ENCODE measurements around the gene B3GNT7. TPM values are rescaled to one million over a fixed set of nuclear protein-coding genes. Genes with fewer than 3 reads are reported as not detected.

The B3GNT7 gene
- polyA plus RNA-seq, 1 experiment: 0.15 TPM

DNA sequence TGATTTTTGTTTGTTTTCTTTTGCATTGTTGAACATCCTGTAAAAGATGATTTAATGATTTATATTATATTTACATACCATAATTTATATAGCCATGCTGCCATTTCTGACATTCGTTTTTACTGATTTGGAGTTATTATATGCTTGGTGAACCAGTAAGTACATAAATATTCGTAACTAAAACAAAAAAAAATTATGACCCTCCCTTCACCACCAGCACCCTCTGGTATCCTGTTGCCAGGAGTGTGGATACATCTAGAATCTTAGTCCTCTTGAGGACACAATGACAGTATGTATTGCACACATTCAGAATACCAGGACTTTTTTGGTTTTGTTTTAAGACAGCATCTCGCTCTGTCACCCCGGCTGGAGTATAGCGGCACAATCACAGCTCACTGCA is 43.9 kb upstream of the B3GNT7 start:
- TF ChIP-seq, protein P1, sequence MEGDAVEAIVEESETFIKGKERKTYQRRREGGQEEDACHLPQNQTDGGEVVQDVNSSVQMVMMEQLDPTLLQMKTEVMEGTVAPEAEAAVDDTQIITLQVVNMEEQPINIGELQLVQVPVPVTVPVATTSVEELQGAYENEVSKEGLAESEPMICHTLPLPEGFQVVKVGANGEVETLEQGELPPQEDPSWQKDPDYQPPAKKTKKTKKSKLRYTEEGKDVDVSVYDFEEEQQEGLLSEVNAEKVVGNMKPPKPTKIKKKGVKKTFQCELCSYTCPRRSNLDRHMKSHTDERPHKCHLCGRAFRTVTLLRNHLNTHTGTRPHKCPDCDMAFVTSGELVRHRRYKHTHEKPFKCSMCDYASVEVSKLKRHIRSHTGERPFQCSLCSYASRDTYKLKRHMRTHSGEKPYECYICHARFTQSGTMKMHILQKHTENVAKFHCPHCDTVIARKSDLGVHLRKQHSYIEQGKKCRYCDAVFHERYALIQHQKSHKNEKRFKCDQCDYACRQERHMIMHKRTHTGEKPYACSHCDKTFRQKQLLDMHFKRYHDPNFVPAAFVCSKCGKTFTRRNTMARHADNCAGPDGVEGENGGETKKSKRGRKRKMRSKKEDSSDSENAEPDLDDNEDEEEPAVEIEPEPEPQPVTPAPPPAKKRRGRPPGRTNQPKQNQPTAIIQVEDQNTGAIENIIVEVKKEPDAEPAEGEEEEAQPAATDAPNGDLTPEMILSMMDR (IDR thresholded peaks at IDR 0.05; ENCODE audit: insufficient read depth, low read depth, low read length): no peak
- Histone ChIP-seq H3K27me3 (ENCODE audit: control insufficient read depth, insufficient read depth, low read length) (no peaks in the 10 kb centered on the region), H3K4me3 (ENCODE audit: low read depth, low read length) (no peak overlapping the region), H3K36me3 (ENCODE audit: control insufficient read depth, insufficient read depth, low read length) (peaks cover 4% of the 10 kb centered on the region; the same call in 1 of the 2 replicates)
- ChIA-PET CTCF (no interaction called here), POLR2A (no interaction called here)
- no peak for DNase-seq (ENCODE audit: low read depth)

DNA sequence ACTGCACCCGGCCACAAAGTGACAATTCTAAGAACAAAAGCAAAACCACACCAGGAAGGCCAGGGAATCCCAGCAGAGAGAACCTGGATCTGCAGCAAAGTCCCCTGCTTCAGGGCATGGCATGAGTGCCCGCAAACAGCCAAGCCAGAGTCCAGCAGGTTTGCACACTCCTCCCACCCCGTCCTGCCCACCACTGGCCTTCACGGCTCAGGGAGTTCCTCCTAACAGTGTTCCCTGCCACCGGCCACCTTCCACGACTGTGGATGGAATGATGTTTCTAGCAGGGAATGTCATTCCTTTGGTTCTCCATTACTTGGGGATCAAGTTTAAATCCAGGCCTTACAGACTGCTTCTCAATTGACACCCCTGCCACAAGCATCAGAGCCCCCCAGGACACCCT is 42.0 kb upstream of the B3GNT7 start:
- Histone ChIP-seq H3K36me3 (ENCODE audit: control insufficient read depth, insufficient read depth, low read length) (no peaks in the 10 kb centered on the region), H3K4me3 (ENCODE audit: low read depth, low read length) (no peak overlapping the region), H3K27me3 (ENCODE audit: control insufficient read depth, insufficient read depth, low read length) (no peaks in the 10 kb centered on the region)
- DNase-seq (ENCODE audit: low read depth): no peak
- TF ChIP-seq, protein P1 (IDR thresholded peaks at IDR 0.05; ENCODE audit: insufficient read depth, low read depth, low read length): no peak
- POLR2A ChIA-PET: no interaction called here
- CTCF ChIA-PET: no interaction called here

DNA sequence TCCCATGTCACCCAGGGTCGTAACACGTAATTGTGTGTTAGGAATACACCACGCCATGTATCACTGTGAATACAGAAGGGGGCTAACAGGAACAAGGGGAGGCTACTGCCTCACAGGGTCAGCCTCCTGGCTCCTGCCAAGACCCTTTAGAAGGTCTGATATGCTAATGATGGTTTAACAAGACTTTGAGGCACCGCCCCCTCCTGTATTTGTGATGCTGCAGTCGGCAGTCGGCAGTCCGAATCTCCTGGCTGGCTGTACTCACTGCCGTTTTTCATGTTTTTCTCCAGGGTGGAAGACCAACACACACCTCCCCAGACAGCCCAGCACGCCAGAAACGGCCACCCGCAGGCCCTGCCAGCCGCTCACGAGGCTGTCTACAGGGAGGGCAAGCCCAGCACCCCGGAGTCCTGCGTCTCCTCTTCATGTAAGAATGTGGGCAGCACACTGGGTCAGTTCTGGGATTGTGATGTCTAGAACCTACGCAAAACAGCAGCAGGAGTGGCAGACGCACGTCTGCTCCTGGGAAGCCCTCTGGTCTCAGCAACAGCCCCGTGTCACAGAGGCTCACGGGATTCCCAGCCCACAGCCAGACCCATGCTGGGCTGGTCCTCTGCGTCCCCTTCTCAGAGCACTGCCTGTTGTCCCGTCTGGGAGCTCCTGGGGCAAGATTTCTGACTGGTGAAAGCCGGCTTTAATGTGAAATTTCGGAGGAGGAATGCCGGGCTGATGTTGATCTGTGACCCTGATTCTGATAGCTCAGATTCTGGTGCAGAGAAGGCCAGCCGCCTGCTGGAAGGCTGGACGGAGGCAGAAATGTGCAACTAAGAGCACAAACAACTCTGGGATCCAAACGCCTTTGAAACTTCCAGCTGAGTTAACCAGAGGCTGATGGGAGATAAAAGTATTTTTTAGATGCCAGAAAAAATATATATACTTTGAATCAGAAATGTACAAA is 39.7 kb upstream of the B3GNT7 start:
- ChIA-PET CTCF (interaction anchor here (1.0 to 1.4 kb wide), 2 partner anchors 50 to 56 kb away, joined by 3 to 5 read pairs; no protein-coding TSS in a partner anchor), POLR2A (no interaction called here)
- no peaks in the 10 kb centered on the region for H3K27me3 ChIP-seq (ENCODE audit: control insufficient read depth, insufficient read depth, low read length)
- peaks cover under 1% of the 10 kb centered on the region; the same call in 1 of the 2 replicates for H3K36me3 ChIP-seq (ENCODE audit: control insufficient read depth, insufficient read depth, low read length)
- no peak for DNase-seq (ENCODE audit: low read depth)
- H3K4me3 ChIP-seq (ENCODE audit: low read depth, low read length): no peak overlapping the region
- TF ChIP-seq, protein P1 (IDR thresholded peaks at IDR 0.05; ENCODE audit: insufficient read depth, low read depth, low read length): no peak

DNA sequence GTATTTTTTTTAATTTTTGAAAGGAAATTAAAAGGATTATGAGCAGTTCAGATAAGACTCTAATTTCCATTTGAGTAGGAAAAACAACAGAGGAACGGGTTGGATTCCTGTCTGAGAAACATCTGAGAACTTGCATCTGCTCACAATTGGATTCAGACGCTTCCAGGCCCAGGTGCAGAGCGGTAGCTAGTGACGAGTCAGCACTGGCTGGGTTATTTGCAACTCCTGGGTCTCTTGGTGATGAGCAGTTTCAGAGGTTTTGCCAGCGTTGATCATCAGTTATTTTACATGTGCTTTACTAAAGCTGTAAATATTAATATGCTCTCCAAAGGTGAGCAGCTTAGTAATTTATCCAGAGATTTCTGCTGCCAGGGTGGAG is 39.1 kb upstream of the B3GNT7 start:
- TF ChIP-seq, protein P1 (IDR thresholded peaks at IDR 0.05; ENCODE audit: insufficient read depth, low read depth, low read length): no peak
- peaks cover 5% of the 10 kb centered on the region for H3K36me3 ChIP-seq (ENCODE audit: control insufficient read depth, insufficient read depth, low read length)
- DNase-seq (ENCODE audit: low read depth): no peak
- H3K4me3 ChIP-seq (ENCODE audit: low read depth, low read length): no peak overlapping the region
- CTCF ChIA-PET: interaction anchor here (1.0 to 1.4 kb wide), 2 partner anchors 49 to 55 kb away, joined by 3 to 5 read pairs; no protein-coding TSS in a partner anchor
- POLR2A ChIA-PET: no interaction called here
- H3K27me3 ChIP-seq (ENCODE audit: control insufficient read depth, insufficient read depth, low read length): no peaks in the 10 kb centered on the region

DNA sequence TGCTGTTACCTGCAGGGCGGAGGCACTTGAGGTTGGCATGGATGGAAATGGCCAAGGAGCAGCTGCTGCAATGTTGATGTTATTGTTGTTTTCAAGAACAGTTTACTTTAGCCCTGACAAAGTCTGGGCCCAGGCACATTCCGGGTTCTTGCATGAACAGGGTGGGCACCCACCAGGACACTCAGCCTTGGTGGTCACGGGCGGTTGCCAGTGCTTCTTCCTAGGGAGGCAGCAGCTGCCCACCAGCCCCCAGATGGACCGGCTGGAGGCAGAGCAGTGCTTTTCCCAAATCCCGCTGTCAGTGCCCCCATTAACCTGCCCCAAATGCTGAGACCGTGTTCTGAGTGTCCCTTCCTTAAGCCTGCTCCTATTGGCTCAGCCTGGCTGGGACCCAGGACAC is 38.5 kb upstream of the B3GNT7 start:
- Histone ChIP-seq H3K27me3 (ENCODE audit: control insufficient read depth, insufficient read depth, low read length) (no peaks in the 10 kb centered on the region), H3K4me3 (ENCODE audit: low read depth, low read length) (no peak overlapping the region), H3K36me3 (ENCODE audit: control insufficient read depth, insufficient read depth, low read length) (peaks cover 10% of the 10 kb centered on the region)
- no peak for DNase-seq (ENCODE audit: low read depth)
- ChIA-PET POLR2A (no interaction called here), CTCF (interaction anchor here (1.4 kb wide), 1 partner anchor 55 kb away, joined by 5 read pairs; no protein-coding TSS in a partner anchor)
- TF ChIP-seq, protein P1 (IDR thresholded peaks at IDR 0.05; ENCODE audit: insufficient read depth, low read depth, low read length): no peak
